ENCODE data around the gene RASSF9.

Gene RASSF9

GRCh38 chr12:85759091-85759490, 77.1 kb downstream of the RASSF9 start:
- no peak for TF ChIP-seq Cebpa-rat (IDR thresholded peaks at IDR 0.05)

GRCh38 chr12:85755760-85756159, 80.4 kb downstream of the RASSF9 start:
- H3K4me3 ChIP-seq: no peak overlapping the region
- no peaks in the 10 kb centered on the region for H3K36me3 ChIP-seq
- peaks cover 10% of the 10 kb centered on the region for H3K9me3 ChIP-seq
- H3K27me3 ChIP-seq: no peaks in the 10 kb centered on the region
- no peak overlapping the region for H3K4me2 ChIP-seq
- H3K27ac ChIP-seq: no peak overlapping the region
- no peaks in the 10 kb centered on the region for H3K4me1 ChIP-seq
- H4K20me1 ChIP-seq: no peaks in the 10 kb centered on the region
- no peak for TF ChIP-seq Cebpa-rat (IDR thresholded peaks at IDR 0.05)
- H3K9ac ChIP-seq: no peak overlapping the region

More at GRCh38 chr12:85759091-85759490, 77.1 kb downstream of the RASSF9 start:
- Histone ChIP-seq H4K20me1 (no peaks in the 10 kb centered on the region), H3K27ac (no peak overlapping the region), H3K27me3 (no peaks in the 10 kb centered on the region), H3K4me3 (no peak overlapping the region), H3K4me2 (no peak overlapping the region), H3K9ac (no peak overlapping the region), H3K4me1 (no peaks in the 10 kb centered on the region), H3K9me3 (peaks cover 10% of the 10 kb centered on the region), H3K36me3 (no peaks in the 10 kb centered on the region)
